Keratinocyte (primary cell): ENCODE measurements around the gene ABCC10. TPM values are rescaled to one million over a fixed set of nuclear protein-coding genes. Genes with fewer than 3 reads are reported as not detected.
"Not testable (repeated sequence)": the region's sequence is repeated elsewhere in the genome, so short reads cannot be mapped to it uniquely, and the experiment has no call there.

Experiments used
- DNase-seq: peaks from one replicate; pipeline ENCODE4 v3.0.0-alpha.2; 2011; ENCODE audit warnings: low read depth, missing footprints, low spot score
- FAIRE-seq: peaks from 2 replicates; lab custom pipeline; 2011; peaks lifted over from hg19 to GRCh38; lab: Jason Lieb, UNC
- H2AFZ ChIP-seq: 2 replicates; pipeline ENCODE4 v1.6.0; 2012; ENCODE audit warnings: low read length, control low read depth, inconsistent platforms; ENCODE audit not compliant: control insufficient read depth
- H3K27ac ChIP-seq: 2 replicates; pipeline ENCODE4 v1.5.1; 2011; ENCODE audit warnings: low read length; ENCODE audit not compliant: control insufficient read depth, insufficient read depth
- H3K27me3 ChIP-seq: 3 replicates; pipeline ENCODE4 v1.6.0; 2011; ENCODE audit warnings: low read length; ENCODE audit not compliant: control insufficient read depth, insufficient read depth; ENCODE audit errors: extremely low read depth
- H3K36me3 ChIP-seq, 2 experiments: 2 replicates in 1 of 2; 3 replicates in 1 of 2; pipeline ENCODE4 v1.5.1; 2011; ENCODE audit warnings: low read length in 2 of 2, mild to moderate bottlenecking in 1 of 2; ENCODE audit not compliant: control insufficient read depth in 2 of 2, insufficient read depth in 2 of 2; ENCODE audit errors: extremely low read depth in 1 of 2
- H3K4me1 ChIP-seq: 3 replicates; pipeline ENCODE4 v1.5.1; 2011; ENCODE audit warnings: low read length; ENCODE audit not compliant: control insufficient read depth, insufficient read depth; ENCODE audit errors: extremely low read depth
- H3K4me2 ChIP-seq: 3 replicates; pipeline ENCODE4 v1.6.0; 2011; ENCODE audit warnings: low read depth, low read length; ENCODE audit not compliant: control insufficient read depth, insufficient read depth; ENCODE audit errors: extremely low read depth
- H3K4me3 ChIP-seq, 3 experiments: fragments of 200-600 bp in 1 of 3; sonication (generic) in 1 of 3; 2 replicates in 2 of 3; 3 replicates in 1 of 3; pipeline ENCODE4 v1.5.1; 2011 to 2016; ENCODE audit warnings: low read length in 3 of 3, mild to moderate bottlenecking in 3 of 3, control low read depth in 2 of 3, inconsistent platforms in 1 of 3, low read depth in 1 of 3, mixed read lengths in 1 of 3, mixed run types in 1 of 3, moderate library complexity in 1 of 3; ENCODE audit not compliant: control insufficient read depth in 2 of 3, insufficient read depth in 2 of 3; ENCODE audit errors: extremely low read depth in 1 of 3
- H3K79me2 ChIP-seq: 2 replicates; pipeline ENCODE4 v1.6.0; 2012; ENCODE audit warnings: low read length; ENCODE audit not compliant: control insufficient read depth, insufficient read depth
- H3K9ac ChIP-seq: 3 replicates; pipeline ENCODE4 v1.6.0; 2011; ENCODE audit warnings: low read length; ENCODE audit not compliant: control insufficient read depth, insufficient read depth; ENCODE audit errors: extremely low read depth
- H3K9me1 ChIP-seq: 3 replicates; pipeline ENCODE4 v1.6.0; 2011; ENCODE audit warnings: low read length; ENCODE audit not compliant: control insufficient read depth, insufficient read depth; ENCODE audit errors: extremely low read depth
- H3K9me3 ChIP-seq: 2 replicates; pipeline ENCODE4 v1.5.1; 2012; ENCODE audit warnings: low read depth, low read length; ENCODE audit not compliant: control insufficient read depth
- H4K20me1 ChIP-seq: 3 replicates; pipeline ENCODE4 v1.6.0; 2011; ENCODE audit warnings: low read length; ENCODE audit not compliant: control insufficient read depth, insufficient read depth; ENCODE audit errors: extremely low read depth
- CTCF ChIP-seq, 3 experiments: IDR thresholded peaks in 1 of 3; conservative IDR thresholded peaks in 1 of 3; optimal IDR thresholded peaks in 1 of 3; 2 replicates in 2 of 3; 3 replicates in 1 of 3; pipeline versions ENCODE3 to v1.5.1; 2011; ENCODE audit warnings: low read length in 3 of 3, mild to moderate bottlenecking in 3 of 3, moderate library complexity in 2 of 3, control low read depth in 1 of 3, inconsistent platforms in 1 of 3; ENCODE audit not compliant: insufficient read depth in 2 of 3; ENCODE audit errors: extremely low read depth in 1 of 3
- EZH2 ChIP-seq: IDR thresholded peaks from one replicate; pipeline ENCODE4 v1.6.1; 2012; ENCODE audit warnings: inconsistent platforms, mild to moderate bottlenecking, low read length, moderate library complexity
- dilution Hi-C: fragments of 300-500 bp; cut with MboI; formaldehyde crosslinking; loops from one replicate; pipeline ENCODE4 v1.7.0; 2020; ENCODE audit warnings: low sequenced_read_pairs; ENCODE audit not compliant: extremely low pct_ligation_motif_present
- polyA plus RNA-seq, 5 experiments: library from polyadenylated mRNA; depleted of rRNA in 3 of 5; stranded (reverse) in 3 of 5; stranded (forward) in 1 of 5; unstranded in 1 of 5; fragments of >200 nt; gene quantifications; 1 replicate in 1 of 5; 2 replicates in 3 of 5; 3 replicates in 1 of 5; pipeline versions ENCODE4 v1.2.1 to v1.2.3, GENCODE V29; 2011 to 2012; ENCODE audit warnings: missing spikeins in 2 of 5, low read depth in 1 of 5, low replicate concordance in 1 of 5

ABCC10 gene
- polyA plus RNA-seq, 1 donor (not counting 4 experiments of a cell fraction or from before 2014, with no cell fraction given) = 17.9 TPM

GRCh38 chr6:43408259-43408658, 19.1 kb upstream of the ABCC10 start:
- no peak for TF ChIP-seq EZH2
- no peak for TF ChIP-seq CTCF (optimal IDR thresholded peaks at IDR 0.05 in 1 of 3, IDR thresholded peaks at IDR 0.05 in 1 of 3, conservative IDR thresholded peaks at IDR 0.05 in 1 of 3; ENCODE audit: extremely low read depth in 1 of 3, insufficient read depth in 2 of 3, low read length in 3 of 3)
- Histone ChIP-seq H3K36me3 (no peaks in the 10 kb centered on the region), H4K20me1 (no peaks in the 10 kb centered on the region), H2AFZ (no peak overlapping the region), H3K4me2 (no peak overlapping the region), H3K4me3 (no peak overlapping the region), H3K9ac (no peak overlapping the region), H3K9me1 (no peaks in the 10 kb centered on the region), H3K4me1 (peaks cover 6% of the 10 kb centered on the region), H3K79me2 (no peaks in the 10 kb centered on the region), H3K27me3 (no peaks in the 10 kb centered on the region), H3K9me3 (no peaks in the 10 kb centered on the region), H3K27ac (no peak overlapping the region)
- FAIRE-seq (no peak), DNase-seq (no peak)
- dilution Hi-C loops = no loop called here

- not testable (repeated sequence) for H3K9me3 ChIP-seq, FAIRE-seq, H3K9ac ChIP-seq
Observed at GRCh38 chr6:43410776-43411175, 16.6 kb upstream of the ABCC10 start.

GRCh38 chr6:43412541-43412940, 14.8 kb upstream of the ABCC10 start:
- TF ChIP-seq CTCF (optimal IDR thresholded peaks at IDR 0.05 in 1 of 3, IDR thresholded peaks at IDR 0.05 in 1 of 3, conservative IDR thresholded peaks at IDR 0.05 in 1 of 3; ENCODE audit: extremely low read depth in 1 of 3, insufficient read depth in 2 of 3, low read length in 3 of 3) = no peak
- Histone ChIP-seq H3K27me3 (no peaks in the 10 kb centered on the region), H3K9ac (no peak overlapping the region), H2AFZ (no peak overlapping the region), H4K20me1 (no peaks in the 10 kb centered on the region), H3K4me3 (no peak overlapping the region), H3K4me2 (no peak overlapping the region), H3K9me1 (no peaks in the 10 kb centered on the region), H3K4me1 (no peaks in the 10 kb centered on the region), H3K36me3 (no peaks in the 10 kb centered on the region), H3K9me3 (no peaks in the 10 kb centered on the region), H3K27ac (no peak overlapping the region), H3K79me2 (no peaks in the 10 kb centered on the region)
- dilution Hi-C loops = no loop called here
- DNase-seq = no peak
- no peak for FAIRE-seq

More at GRCh38 chr6:43410776-43411175, 16.6 kb upstream of the ABCC10 start:
- DNase-seq, H3K4me3 ChIP-seq, H3K27me3 ChIP-seq, H3K79me2 ChIP-seq, H3K9me1 ChIP-seq, H4K20me1 ChIP-seq, H3K27ac ChIP-seq, H3K4me1 ChIP-seq, H2AFZ ChIP-seq, dilution Hi-C loops, H3K36me3 ChIP-seq, H3K4me2 ChIP-seq: not testable (repeated sequence)
